Stimulated activated CD8-positive, alpha-beta memory T cell treated with anti-CD3 and anti-CD28 coated beads, Interleukin-7, amount 100 ng/mL, for 48 hours (primary cell): ENCODE measurements around the gene MALSU1.
"Not testable (repeated sequence)": the region's sequence is repeated elsewhere in the genome, so short reads cannot be mapped to it uniquely, and the experiment has no call there.

ENCODE experiments used
- DNase-seq, 2 donors: peaks; one replicate each; pipeline ENCODE4 v3.0.0-alpha.2; 2020; ENCODE audit warnings: low read depth in 1 of 2; ENCODE audit errors: extremely low read depth in 1 of 2

Gene MALSU1

DNA sequence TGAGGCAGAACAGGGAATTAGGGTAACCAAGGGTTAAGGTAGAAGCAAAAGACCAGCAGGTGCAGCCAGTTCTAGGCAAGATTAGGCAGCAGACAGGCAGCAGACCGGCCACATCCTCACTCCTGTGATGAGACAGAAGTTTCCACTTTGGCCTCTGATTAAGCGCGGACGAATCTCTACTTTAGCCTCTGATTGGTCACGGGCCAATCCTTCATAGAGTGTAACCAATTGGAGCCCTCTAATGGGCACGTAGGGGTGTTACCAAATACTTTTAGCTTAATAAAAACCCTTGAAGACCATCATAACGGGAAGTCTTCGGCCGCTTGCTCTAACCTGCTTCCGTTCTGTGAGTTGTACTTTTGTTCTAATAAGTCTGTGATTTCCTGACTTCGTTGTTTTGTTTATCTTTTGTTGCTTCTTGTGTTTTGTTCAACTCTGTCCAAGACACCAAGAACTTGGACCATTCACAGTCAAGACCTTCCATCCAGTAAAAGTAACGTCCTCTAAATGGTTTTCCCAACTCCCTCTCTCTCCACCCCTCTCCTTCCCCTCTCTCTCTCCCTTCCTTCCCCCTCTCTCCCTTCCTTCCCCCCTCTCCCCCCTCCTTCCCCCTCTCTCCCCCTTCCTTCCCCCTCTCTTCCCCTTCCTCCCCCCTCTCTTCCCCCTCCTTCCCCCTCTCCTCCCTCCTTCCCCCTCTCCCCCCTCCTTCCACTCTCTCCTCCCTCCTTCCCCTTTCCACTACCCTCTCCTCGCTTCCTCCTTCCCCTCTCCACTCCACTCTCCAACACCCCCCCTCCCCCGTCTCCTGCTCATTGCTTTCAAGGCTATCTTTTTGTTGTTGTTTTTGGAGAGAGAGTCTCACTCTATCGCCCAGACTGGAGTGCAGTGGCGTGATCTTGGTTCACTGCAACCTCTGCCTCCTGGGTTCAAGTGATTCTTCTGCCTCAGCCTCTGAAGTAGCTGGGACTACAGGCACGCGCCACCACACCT is 13.2 kb upstream of the MALSU1 start:
- DNase-seq = no peak

DNA sequence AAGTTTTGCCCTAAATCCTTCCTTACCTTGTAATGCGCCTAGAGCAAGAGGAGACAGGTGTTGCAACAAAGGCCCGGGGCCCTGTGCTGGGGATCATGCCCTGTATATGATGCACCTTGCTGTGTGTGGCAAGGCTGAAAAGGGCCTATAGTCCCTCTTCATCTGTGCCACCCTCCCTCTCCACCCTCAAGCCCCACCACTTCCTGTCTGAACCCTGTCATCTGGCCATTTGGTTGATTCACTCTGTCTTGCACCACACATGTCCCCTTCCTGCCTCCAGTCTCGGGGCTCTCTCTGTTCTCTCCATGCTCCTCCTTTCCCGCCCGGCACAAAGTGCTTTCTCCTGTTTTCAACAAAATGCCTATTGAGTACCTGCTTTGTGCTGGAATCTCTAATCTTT is 11.5 kb upstream of the MALSU1 start:
- no peak for DNase-seq

DNA sequence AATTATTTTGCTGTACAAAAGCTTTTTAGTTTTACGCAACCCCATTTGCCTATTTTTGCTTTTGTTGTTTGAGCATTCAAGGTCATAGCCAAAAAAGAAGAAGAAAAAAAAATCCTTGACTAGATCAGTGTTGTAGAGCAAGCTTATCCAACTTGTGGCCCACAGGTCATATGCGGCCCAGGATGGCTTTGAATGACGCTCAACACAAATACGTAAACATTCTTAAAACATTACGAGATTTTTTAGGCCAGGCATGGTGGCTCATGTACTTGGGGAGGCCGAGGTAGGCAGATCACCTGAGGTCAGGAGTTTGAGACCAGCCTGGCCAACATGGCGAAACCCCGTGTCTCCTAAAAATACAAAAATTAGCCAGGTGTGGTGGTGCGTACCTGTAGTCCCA is 8.1 kb upstream of the MALSU1 start:
- DNase-seq = no peak

DNA sequence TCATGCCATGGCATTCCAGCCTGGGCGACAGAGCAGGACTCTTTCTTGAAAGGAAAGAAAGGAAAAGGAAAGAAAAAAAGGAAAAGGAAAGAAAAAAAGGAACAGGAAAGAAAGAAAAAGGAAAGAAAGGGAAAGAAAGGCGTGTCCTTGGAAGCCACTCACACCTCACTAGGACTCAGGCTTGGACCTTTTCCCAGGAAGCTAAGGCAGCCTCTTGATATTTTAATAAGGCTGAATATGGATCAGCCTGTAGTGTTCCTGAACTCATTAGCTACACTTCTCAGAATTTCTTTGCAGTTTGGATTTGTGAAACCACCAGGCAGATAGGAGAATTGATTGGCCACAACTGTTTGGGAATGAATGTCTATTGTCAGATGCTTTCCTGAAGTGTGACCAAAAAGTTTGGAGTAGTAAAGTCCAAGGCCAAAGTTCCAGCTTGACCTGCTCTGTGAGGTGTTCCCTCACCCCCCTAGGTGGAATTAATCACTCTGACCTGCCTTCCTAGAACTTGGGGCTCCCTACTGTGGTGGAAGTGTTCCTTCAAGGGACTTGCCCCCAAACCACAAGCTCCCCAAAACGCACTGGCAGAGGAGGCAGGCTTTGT is 7.1 kb upstream of the MALSU1 start:
- DNase-seq = no peak

GRCh38 chr7:23292623-23293022 is 6.5 kb upstream of the MALSU1 start:
- no peak for DNase-seq

DNA sequence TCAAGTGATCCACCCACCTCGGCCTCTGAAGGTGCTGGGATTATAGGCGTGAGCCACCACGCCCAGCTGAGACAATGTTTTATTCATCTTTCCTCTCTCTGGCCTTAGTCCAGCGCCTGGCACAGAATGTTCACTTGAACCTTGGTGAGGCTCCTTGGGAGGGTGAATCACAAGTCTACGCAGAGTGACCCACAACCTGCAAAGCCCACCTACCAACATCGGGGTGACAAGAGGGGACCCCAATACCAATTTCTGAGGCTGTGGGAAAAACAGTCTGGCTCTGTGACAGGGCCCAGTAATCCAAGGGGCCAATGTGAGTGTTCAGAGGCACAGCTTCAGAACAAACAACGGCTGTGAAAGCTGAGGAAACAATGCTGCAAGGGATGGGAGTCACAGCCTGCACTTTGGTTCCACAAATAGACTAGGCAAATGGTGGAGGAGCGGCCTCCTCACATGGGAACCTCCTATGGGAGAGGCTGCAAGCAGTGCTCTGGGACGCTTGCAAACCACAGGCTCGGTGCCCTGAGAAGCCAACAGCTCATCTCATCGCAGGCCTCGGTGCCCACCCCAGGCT is 5.6 kb upstream of the MALSU1 start:
- DNase-seq = no peak

DNA sequence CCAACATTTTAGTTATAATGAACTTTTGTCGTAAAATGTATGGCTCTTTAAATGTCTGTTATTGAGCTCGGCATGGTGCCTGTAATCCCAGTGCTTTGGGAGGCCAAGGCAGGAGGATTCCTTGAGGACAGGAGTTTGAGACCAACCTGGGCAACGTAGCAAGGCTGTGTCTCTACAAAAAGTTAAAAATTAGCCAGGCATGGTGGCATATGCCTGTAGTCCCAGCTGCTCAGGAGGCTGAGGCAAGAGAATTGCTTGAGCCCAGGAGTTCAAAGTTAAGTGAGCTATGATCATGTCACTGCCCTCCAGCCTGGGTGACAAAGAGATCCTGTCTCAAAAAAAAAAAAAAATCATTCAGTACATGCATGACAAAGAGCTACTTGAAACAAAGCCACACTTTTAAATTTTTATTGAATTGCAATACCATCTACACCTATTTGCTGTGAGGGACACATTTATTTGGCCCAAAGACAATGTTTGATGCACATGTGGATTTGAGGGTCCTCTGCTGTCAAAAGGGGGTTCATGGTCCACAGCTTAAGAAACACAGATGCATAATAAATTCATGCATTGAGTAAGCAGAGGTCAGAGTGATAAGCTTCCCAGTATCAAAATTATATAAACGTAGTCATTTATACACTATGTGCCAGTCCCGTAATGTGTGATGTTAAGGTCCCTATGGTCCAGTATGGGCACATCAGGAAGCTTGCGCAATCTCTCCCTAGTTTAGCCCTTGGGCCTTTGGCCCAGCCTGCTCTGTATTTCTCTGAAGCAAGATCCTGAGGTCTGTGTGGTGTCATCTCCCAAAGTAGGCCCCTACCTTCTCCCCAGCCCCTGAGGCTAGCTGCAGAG is 4.4 kb upstream of the MALSU1 start:
- DNase-seq = no peak

DNA sequence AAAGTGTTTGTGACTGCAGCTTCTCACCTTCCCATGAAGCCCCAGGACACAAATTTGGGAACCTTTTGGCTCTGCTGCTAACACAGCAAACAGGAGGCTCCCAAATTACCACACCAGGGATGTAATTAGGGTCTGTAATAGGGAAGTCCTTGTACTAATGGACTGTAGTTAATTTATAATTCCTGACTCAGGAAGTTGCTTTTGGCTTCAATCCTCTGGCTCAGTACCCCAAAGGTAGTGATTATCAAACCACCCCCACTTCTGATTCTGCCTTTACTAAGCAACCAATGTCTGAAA is 3.8 kb upstream of the MALSU1 start:
- no peak for DNase-seq

GRCh38 chr7:23298141-23298881 is 828 bp upstream of the MALSU1 start:
- DNase-seq = no peak

DNA sequence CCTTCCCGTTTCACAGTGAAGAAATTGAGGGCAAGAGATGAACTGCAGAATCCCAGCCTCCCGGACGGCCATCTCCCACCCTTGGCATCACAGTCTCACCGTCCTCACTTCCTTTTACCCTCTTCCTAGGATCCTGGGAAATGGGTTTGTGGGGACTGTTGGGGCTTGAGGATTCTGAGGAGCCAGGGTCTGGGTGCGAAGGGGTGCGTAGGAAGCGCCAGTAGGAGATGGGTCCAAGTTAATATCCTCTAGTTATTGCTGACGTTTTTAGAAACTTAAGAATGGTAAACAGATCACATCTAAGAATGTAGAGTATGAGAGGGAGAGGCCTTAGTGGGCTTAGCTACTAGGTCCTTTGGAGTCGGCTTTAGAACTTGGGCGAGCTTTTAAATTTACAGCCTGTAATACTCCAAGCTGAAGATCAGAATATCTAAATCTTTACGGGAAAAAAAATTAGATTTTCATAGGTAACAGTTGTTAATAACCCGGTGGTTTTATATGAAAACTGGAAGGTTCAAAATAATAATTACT is 696 bp downstream of the MALSU1 start:
- no peak for DNase-seq

GRCh38 chr7:23306936-23307521 is 7.9 kb downstream of the MALSU1 start:
- no peak for DNase-seq

- no peak for DNase-seq
Measured at GRCh38 chr7:23308754-23309153, 9.6 kb downstream of the MALSU1 start.

GRCh38 chr7:23312141-23312540 is 13.0 kb downstream of the MALSU1 start:
- DNase-seq = not testable (repeated sequence)

GRCh38 chr7:23315366-23315765 is 16.2 kb downstream of the MALSU1 start:
- DNase-seq = no peak

- no peak for DNase-seq
Measured at GRCh38 chr7:23331132-23331531, 32.0 kb downstream of the MALSU1 start.

GRCh38 chr7:23332193-23332592 is 33.1 kb downstream of the MALSU1 start:
- no peak for DNase-seq

GRCh38 chr7:23332910-23333612 is 33.9 kb downstream of the MALSU1 start:
- no peak for DNase-seq

DNA sequence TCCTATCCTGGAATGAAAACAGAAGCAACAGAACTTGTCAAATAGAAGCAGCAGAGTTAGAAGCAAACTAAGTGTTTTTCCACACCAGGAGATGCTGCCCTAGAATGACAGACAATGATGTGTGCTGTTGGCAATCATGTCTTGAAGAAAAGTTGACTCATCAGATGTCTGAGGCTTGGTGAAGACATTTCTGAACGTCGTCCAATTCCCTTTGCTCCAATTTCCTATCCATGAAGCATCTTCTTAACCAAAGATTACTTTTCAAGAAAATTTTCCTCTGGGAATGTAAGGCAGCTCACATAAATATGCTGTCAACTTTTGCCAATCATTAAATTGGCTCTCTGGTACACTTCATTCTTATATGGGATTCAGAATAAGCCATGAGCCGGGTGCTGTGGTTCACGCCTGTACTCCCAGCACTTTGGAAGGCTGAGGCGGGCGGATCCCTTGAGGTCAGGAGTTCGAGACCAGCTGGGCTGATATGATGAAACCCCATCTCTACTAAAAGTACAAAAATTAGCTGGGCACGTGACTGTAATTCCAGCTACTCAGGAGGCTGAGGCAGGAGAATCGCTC is 34.6 kb downstream of the MALSU1 start:
- DNase-seq = no peak

DNA sequence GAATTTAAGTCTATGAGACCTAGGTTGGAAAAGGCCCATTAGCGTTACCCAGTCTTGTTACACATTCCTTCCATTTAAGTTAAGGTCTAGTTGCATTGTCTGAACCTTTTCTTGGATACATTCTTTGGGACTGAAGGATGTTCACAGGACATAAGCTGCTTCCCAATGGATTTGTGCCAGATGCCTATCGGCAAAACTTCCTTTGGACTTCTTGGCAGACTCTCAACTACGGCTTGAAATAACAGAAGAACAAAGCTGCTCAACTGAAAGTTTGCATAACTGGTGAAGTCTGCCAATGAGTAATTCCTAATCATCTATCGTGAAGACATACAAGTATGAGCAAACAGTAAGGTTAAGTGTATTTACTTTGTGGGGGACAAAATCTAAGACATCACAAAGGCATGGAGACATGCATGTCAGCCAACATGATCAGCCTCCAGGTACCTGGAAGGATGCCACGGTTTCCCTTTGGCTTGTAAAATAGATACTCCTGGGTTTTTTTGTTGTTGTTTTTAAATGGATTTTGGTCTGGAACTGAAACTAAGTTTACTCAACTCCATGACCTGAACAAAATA is 35.4 kb downstream of the MALSU1 start:
- DNase-seq = no peak
